ELR (cell line): ENCODE data around the gene SERPINE2.
"Not testable (repeated sequence)": the region's sequence is repeated elsewhere in the genome, so short reads cannot be mapped to it uniquely, and the experiment has no call there.

Experiments used
- DNase-seq: peaks from one replicate; pipeline ENCODE4 v3.0.0-alpha.2; 2015; ENCODE audit warnings: low read depth

Gene SERPINE2

GRCh38 chr2:224011837-224012236, 27.2 kb downstream of the SERPINE2 start:
- DNase-seq: no peak

- peak; percentile 39 for DNase-seq
These were observed 29.3 kb downstream of the SERPINE2 start for GRCh38 chr2:224009605-224010315.

GRCh38 chr2:224008702-224009261, 30.3 kb downstream of the SERPINE2 start:
- DNase-seq: no peak

- DNase-seq: no peak
These were observed 34.9 kb downstream of the SERPINE2 start for GRCh38 chr2:224004105-224004695.

GRCh38 chr2:224000662-224001061, 38.4 kb downstream of the SERPINE2 start:
- DNase-seq: not testable (repeated sequence)

GRCh38 chr2:223999862-224000261, 39.2 kb downstream of the SERPINE2 start:
- DNase-seq: no peak

- no peak for DNase-seq
These were observed 40.1 kb downstream of the SERPINE2 start for GRCh38 chr2:223998948-223999347.

- peak; percentile 25 for DNase-seq
These were observed 41.1 kb downstream of the SERPINE2 start for GRCh38 chr2:223997938-223998337.

GRCh38 chr2:223996391-223996790, 42.7 kb downstream of the SERPINE2 start:
- no peak for DNase-seq

GRCh38 chr2:223995569-223995968, 43.5 kb downstream of the SERPINE2 start:
- peak; percentile 62 for DNase-seq

GRCh38 chr2:223994562-223995162, 44.4 kb downstream of the SERPINE2 start:
- DNase-seq: no peak

- peak; percentile 82 for DNase-seq
These were observed 45.4 kb downstream of the SERPINE2 start for GRCh38 chr2:223993634-223994232.

GRCh38 chr2:223991611-223992010, 47.5 kb downstream of the SERPINE2 start:
- DNase-seq: no peak

- no peak for DNase-seq
These were observed 49.2 kb downstream of the SERPINE2 start for GRCh38 chr2:223989856-223990232.

- no peak for DNase-seq
These were observed 49.8 kb downstream of the SERPINE2 start for GRCh38 chr2:223989206-223989855.

GRCh38 chr2:223981241-223981640, 57.8 kb downstream of the SERPINE2 start:
- DNase-seq: no peak

- no peak for DNase-seq
These were observed 58.3 kb downstream of the SERPINE2 start for GRCh38 chr2:223980803-223981202.

- DNase-seq: no peak
These were observed 58.7 kb downstream of the SERPINE2 start for GRCh38 chr2:223980397-223980735.

GRCh38 chr2:223979730-223980396, 59.2 kb downstream of the SERPINE2 start:
- no peak for DNase-seq

GRCh38 chr2:223978451-223978850, 60.6 kb downstream of the SERPINE2 start:
- DNase-seq: no peak

- DNase-seq: peak; percentile 63
These were observed 62.4 kb downstream of the SERPINE2 start for GRCh38 chr2:223976635-223977226.
